Erythroblast (primary cell): ENCODE measurements around the gene GABBR2.

ENCODE experiments used
- GATA1 ChIP-seq: IDR thresholded peaks from 2 replicates; pipeline ENCODE4 v1.6.1; 2011; ENCODE audit warnings: low read depth, mild to moderate bottlenecking, control low read depth, low read length, moderate library complexity
- POLR2A ChIP-seq: IDR thresholded peaks from 2 replicates; pipeline ENCODE4 v1.6.1; 2011; ENCODE audit warnings: mild to moderate bottlenecking, low read length

- no peak for TF ChIP-seq POLR2A
- TF ChIP-seq GATA1 = no peak
These were observed 41.8 kb upstream of the GABBR2 start for GRCh38 chr9:98750364-98751060.
